Spleen (tissue), 11 donors: Measurements from ENCODE around the gene NBAS. TPM values are rescaled to one million over a fixed set of nuclear protein-coding genes. Genes with fewer than 3 reads are reported as not detected.

Experiments used
- DNase-seq: peaks from one replicate; pipeline ENCODE4 v3.0.0-alpha.2; 2020
- H3K27ac ChIP-seq, 8 donors: fragments of 200-600 bp; sonication (generic) in 7 of 8; 1 replicate in 4 of 8; 2 replicates in 4 of 8; pipeline versions ENCODE4 v1.5.0 to v1.8.0; 2016 to 2021; ENCODE audit warnings: inconsistent platforms in 4 of 8, mild to moderate bottlenecking in 4 of 8, moderate library complexity in 1 of 8
- H3K27me3 ChIP-seq, 7 donors: fragments of 200-600 bp; sonication (generic) in 6 of 7; replicated peaks in 1 of 7; 1 replicate in 4 of 7; 2 replicates in 3 of 7; pipeline versions ENCODE4 v1.5.0 to v1.8.0; 2016 to 2021; ENCODE audit warnings: inconsistent platforms in 3 of 7, mild to moderate bottlenecking in 1 of 7
- H3K36me3 ChIP-seq, 6 donors: fragments of 200-600 bp; sonication (generic) in 5 of 6; 1 replicate in 4 of 6; 2 replicates in 2 of 6; pipeline versions ENCODE4 v1.5.0 to v1.8.0; 2016 to 2021; ENCODE audit warnings: inconsistent platforms in 2 of 6
- H3K4me1 ChIP-seq, 6 donors: fragments of 200-600 bp; sonication (generic) in 5 of 6; 1 replicate in 3 of 6; 2 replicates in 3 of 6; pipeline versions ENCODE4 v1.5.0 to v1.8.0; 2016 to 2021; ENCODE audit warnings: inconsistent platforms in 3 of 6
- H3K4me3 ChIP-seq, 8 donors: fragments of 200-600 bp; sonication (generic) in 7 of 8; 1 replicate in 4 of 8; 2 replicates in 4 of 8; pipeline versions ENCODE4 v1.5.0 to v1.8.0; 2016 to 2021; ENCODE audit warnings: inconsistent platforms in 4 of 8, mild to moderate bottlenecking in 4 of 8, moderate library complexity in 2 of 8
- H3K9me3 ChIP-seq, 8 donors: fragments of 200-600 bp; sonication (generic) in 7 of 8; 1 replicate in 4 of 8; 2 replicates in 4 of 8; pipeline versions ENCODE4 v1.5.0 to v1.8.0; 2016 to 2021; ENCODE audit warnings: inconsistent platforms in 4 of 8
- POLR2A ChIP-seq, 3 donors: fragments of 450-650 bp; IDR thresholded peaks; one replicate each; pipeline ENCODE4 v1.5.1; 2017; ENCODE audit warnings: antibody characterized with exemption in 3 of 3, mild to moderate bottlenecking in 1 of 3
- POLR2AphosphoS5 ChIP-seq, 3 donors: sonication (generic); formaldehyde crosslinking; IDR thresholded peaks; one replicate each; pipeline ENCODE4 v1.5.1; 2017; ENCODE audit warnings: antibody characterized with exemption in 3 of 3
- WGBS, 5 donors: extraction: QIAGEN DNeasy Blood & Tissue Kit in 3 of 5; methylation state at CpG; one replicate each; pipeline versions ENCODE4 v1.1.5 to v1.1.7; 2013 to 2018; 5-methylcytosine and 5-hydroxymethylcytosine counted together
- intact Hi-C: fragments of 100-400 bp; cut with DNase I; formaldehyde crosslinking; loops from one replicate; pipeline ENCODE4 v1.15.0; 2023; ENCODE audit warnings: low total_unique reads
- polyA plus RNA-seq, 3 donors: library from polyadenylated mRNA; stranded (reverse); fragments of 200-250 nt; gene quantifications; one replicate each; pipeline ENCODE4 v1.2.1, GENCODE V29; 2013
- total RNA-seq, 7 donors: library from RNA; depleted of rRNA in 3 of 7; stranded (reverse); fragments of >200 nt in 3 of 7; fragmentation: NEBNext Ultra II Directional in 4 of 7; extraction: Animal tissue kit (Norgen Biotek cat#: 25700) in 4 of 7; gene quantifications; one replicate each; pipeline versions ENCODE4 v1.1.0 to v1.2.1, GENCODE V29; 2016 to 2021
- TF ChIP-seq, protein P1 (sequence below), 11 experiments: fragments of 200-600 bp in 7 of 11; fragments of 450-650 bp in 4 of 11; sonication (generic) in 4 of 11; IDR thresholded peaks in 8 of 11; conservative IDR thresholded peaks in 3 of 11; 1 replicate in 7 of 11; 2 replicates in 4 of 11; pipeline versions ENCODE4 v1.4.0 to v1.8.0; 2016 to 2021; ENCODE audit warnings: antibody characterized with exemption in 11 of 11, inconsistent platforms in 4 of 11, mild to moderate bottlenecking in 1 of 11
- donor health status: healthy with polysubstance abuse.
- donor health status: DM: no; HTN: no; CAD: no; lungs with moderate emphysema.
- donor health status: DM: no; HTN: no; CAD: no.
- donor health status: Bipolar disorder and iron deficiency.
- donor health status: healthy.
- donor health status: DM: no; HTN: no; CAD: no.
- donor health status: DM: yes; HTN: yes; CAD: no.

The NBAS gene
- total and polyA plus RNA-seq, 10 donors: 21.1 to 49.0 (median 40.9) TPM

DNA sequence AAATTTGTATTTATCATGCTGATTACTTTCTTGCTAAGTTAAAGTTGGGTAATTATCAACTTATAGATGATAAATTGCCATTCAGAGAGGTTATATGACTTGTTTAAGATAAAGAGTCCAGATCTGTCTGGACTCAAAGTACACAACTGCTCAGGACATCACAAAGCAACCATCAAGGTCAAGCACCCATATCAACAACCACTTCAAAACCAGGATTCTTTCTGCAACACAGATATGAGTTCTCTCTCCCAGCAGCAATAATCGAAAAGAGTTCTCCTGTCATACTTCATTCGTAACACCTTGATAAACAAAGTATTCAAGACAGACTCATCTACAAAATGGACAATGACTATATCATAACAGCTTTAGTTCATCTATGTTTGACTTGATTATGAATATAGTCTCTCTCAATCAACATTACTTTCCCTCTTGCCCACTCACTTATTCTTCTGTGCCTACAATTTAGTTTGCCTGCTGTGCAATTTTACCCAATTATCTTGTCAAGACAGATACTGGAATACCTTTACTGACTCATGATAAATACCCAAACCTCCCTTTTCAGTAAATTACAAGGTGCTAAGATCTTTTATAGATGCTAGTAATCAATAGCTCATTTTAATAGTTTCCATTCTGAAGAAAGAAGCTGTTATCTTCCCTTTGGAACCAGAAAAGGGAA is 281.8 kb downstream of the NBAS start:
- Histone ChIP-seq H3K27ac (no peak overlapping the region), H3K4me1 (no peaks in the 10 kb centered on the region), H3K9me3 (no peaks in the 10 kb centered on the region), H3K27me3 (no peaks in the 10 kb centered on the region), H3K4me3 (no peak overlapping the region), H3K36me3 (peaks cover 0 to 81% (median 19%) of the 10 kb centered on the region in 6 donors)
- intact Hi-C loops: no loop called here
- DNase-seq: no peak
- TF ChIP-seq POLR2A (IDR thresholded peaks at IDR 0.05): no peak
- no peak for TF ChIP-seq POLR2AphosphoS5 (IDR thresholded peaks at IDR 0.05)
- WGBS, 5 donors: 83 to 94% (median 90%) methylated on average over 2 of the region's 2 CpGs

DNA sequence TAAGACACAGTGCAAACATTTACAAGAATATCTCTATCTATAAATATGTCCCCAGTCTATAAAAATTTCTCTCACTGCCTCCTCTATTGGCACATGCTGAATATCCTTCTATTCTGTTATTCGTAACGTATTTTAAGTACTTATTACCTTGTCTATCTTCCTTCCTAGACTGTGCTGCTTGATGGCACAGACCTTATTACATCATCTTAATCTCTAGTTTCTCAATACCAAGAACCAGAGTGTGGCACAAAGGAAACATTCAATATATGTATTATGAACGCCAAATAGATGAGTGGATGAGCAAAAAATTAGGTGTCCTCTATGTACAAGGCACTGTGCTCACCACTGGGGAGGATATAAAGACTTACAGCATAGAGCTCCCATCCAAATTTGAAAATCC is 282.8 kb downstream of the NBAS start:
- TF ChIP-seq, protein P1, sequence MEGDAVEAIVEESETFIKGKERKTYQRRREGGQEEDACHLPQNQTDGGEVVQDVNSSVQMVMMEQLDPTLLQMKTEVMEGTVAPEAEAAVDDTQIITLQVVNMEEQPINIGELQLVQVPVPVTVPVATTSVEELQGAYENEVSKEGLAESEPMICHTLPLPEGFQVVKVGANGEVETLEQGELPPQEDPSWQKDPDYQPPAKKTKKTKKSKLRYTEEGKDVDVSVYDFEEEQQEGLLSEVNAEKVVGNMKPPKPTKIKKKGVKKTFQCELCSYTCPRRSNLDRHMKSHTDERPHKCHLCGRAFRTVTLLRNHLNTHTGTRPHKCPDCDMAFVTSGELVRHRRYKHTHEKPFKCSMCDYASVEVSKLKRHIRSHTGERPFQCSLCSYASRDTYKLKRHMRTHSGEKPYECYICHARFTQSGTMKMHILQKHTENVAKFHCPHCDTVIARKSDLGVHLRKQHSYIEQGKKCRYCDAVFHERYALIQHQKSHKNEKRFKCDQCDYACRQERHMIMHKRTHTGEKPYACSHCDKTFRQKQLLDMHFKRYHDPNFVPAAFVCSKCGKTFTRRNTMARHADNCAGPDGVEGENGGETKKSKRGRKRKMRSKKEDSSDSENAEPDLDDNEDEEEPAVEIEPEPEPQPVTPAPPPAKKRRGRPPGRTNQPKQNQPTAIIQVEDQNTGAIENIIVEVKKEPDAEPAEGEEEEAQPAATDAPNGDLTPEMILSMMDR (IDR thresholded peaks at IDR 0.05 in 8 of 11, conservative IDR thresholded peaks at IDR 0.05 in 3 of 11): no peak
- TF ChIP-seq POLR2AphosphoS5 (IDR thresholded peaks at IDR 0.05): no peak
- no peak for TF ChIP-seq POLR2A (IDR thresholded peaks at IDR 0.05)
- no peak for DNase-seq
- intact Hi-C loops: no loop called here
- H3K27ac ChIP-seq: no peak overlapping the region
- no peak overlapping the region for H3K4me3 ChIP-seq
- H3K4me1 ChIP-seq: no peaks in the 10 kb centered on the region
- no peaks in the 10 kb centered on the region for H3K9me3 ChIP-seq
- H3K27me3 ChIP-seq: no peaks in the 10 kb centered on the region
- peaks cover 0 to 81% (median 19%) of the 10 kb centered on the region in 6 donors for H3K36me3 ChIP-seq
- 51 to 88% (median 73%) methylated on average over 3 of the region's 3 CpGs for WGBS, 5 donors

DNA sequence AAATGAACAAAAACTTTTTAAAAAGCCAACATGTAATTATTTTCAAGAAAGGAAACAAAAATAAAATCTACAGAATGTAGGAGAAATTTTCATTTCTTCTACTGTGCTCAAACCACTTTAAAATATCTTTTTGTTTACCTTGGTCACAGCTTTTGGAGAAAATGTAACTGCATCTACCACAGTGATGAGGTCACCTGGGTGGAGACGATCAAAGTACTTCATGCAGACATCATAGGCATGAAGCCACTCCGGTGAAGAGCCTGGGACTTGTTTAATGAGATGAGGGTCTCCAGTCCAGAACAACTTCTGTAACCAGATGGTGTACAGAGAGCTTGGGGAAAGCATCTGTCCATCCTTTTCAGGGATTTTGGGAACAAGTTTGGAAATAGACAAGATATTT is 285.8 kb downstream of the NBAS start:
- TF ChIP-seq POLR2AphosphoS5 (IDR thresholded peaks at IDR 0.05) (no peak), POLR2A (IDR thresholded peaks at IDR 0.05) (no peak)
- TF ChIP-seq, protein P1 (IDR thresholded peaks at IDR 0.05 in 8 of 11, conservative IDR thresholded peaks at IDR 0.05 in 3 of 11): no peak
- WGBS, 5 donors: 90 to 98% (median 97%) methylated on average over 2 of the region's 2 CpGs
- intact Hi-C loops: no loop called here

DNA sequence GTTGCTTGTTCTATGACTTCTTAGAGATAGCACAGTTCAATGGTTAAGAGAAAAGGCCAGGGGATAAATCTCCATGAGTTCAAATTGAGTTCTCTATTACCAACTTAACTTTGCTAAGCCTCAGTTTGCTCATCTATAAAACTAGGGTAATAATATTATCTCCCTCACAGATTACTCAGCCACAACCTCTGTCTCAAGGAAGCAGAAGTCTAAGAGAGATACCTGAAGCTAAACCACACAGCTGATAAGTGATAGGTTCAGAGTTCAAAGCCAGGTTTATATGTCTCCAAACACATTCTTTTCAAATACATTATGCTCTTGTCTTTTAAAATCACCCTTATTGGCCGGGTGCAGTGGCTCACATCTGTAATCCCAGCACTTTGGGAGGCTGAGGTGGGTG is 287.7 kb downstream of the NBAS start:
- TF ChIP-seq POLR2A (IDR thresholded peaks at IDR 0.05) (no peak), POLR2AphosphoS5 (IDR thresholded peaks at IDR 0.05) (no peak)
- TF ChIP-seq, protein P1 (IDR thresholded peaks at IDR 0.05 in 8 of 11, conservative IDR thresholded peaks at IDR 0.05 in 3 of 11): no peak
- no peak overlapping the region for H3K4me3 ChIP-seq
- WGBS, 5 donors: 89 to 97% (median 91%) methylated on average over 1 of the region's 1 CpG

More for the DNA sequence above, 285.8 kb downstream of the NBAS start:
- Histone ChIP-seq H3K27me3 (no peaks in the 10 kb centered on the region), H3K4me1 (no peaks in the 10 kb centered on the region), H3K9me3 (no peaks in the 10 kb centered on the region), H3K36me3 (peaks cover 0 to 72% (median 18%) of the 10 kb centered on the region in 6 donors), H3K27ac (no peak overlapping the region), H3K4me3 (no peak overlapping the region)
- DNase-seq: no peak

More for the DNA sequence above, 287.7 kb downstream of the NBAS start:
- no peak for DNase-seq
- Histone ChIP-seq H3K9me3 (no peaks in the 10 kb centered on the region), H3K4me1 (no peaks in the 10 kb centered on the region), H3K27me3 (no peaks in the 10 kb centered on the region), H3K27ac (no peak overlapping the region), H3K36me3 (peaks cover 0 to 79% (median 21%) of the 10 kb centered on the region in 6 donors)
- intact Hi-C loops: no loop called here
